ENCODE data around the gene PLAGL1. TPM values are rescaled to one million over a fixed set of nuclear protein-coding genes. Genes with fewer than 3 reads are reported as not detected.

Gene PLAGL1
- total RNA-seq, 2 donors from 2014 or later, result 13.2 to 25.8 TPM

DNA sequence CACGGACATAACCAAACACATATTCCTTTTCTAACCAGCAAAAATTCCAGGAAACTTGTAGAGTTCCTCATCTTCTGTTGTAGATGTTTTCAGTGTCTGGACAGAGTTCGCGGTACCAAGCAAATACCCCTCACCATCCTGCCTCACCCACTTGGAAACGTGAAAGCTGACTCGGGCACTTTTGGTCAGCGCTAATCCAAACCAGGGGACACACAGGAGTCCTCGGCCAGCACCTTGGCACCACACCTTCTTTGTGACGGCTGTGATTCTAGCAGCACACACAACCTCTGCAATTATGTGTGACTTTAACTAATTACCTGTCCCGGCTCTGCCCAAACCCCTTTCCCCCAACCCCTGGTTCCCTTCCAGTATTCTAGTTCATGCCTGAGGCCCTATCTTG is 58.1 kb downstream of the PLAGL1 start:
- DNase-seq (ENCODE audit: low spot score), result no peak
- H3K27me3 ChIP-seq (replicated peaks; ENCODE audit: insufficient read depth), result no peaks in the 10 kb centered on the region
- H3K27ac ChIP-seq, result no peak overlapping the region
- no peaks in the 10 kb centered on the region for H3K9me3 ChIP-seq
- no peaks in the 10 kb centered on the region for H3K4me1 ChIP-seq (replicated peaks)
- H3K4me3 ChIP-seq, result no peak overlapping the region
- H3K36me3 ChIP-seq, result no peaks in the 10 kb centered on the region
- no peak for TF ChIP-seq POLR2A (IDR thresholded peaks at IDR 0.05)
- TF ChIP-seq, protein P1, sequence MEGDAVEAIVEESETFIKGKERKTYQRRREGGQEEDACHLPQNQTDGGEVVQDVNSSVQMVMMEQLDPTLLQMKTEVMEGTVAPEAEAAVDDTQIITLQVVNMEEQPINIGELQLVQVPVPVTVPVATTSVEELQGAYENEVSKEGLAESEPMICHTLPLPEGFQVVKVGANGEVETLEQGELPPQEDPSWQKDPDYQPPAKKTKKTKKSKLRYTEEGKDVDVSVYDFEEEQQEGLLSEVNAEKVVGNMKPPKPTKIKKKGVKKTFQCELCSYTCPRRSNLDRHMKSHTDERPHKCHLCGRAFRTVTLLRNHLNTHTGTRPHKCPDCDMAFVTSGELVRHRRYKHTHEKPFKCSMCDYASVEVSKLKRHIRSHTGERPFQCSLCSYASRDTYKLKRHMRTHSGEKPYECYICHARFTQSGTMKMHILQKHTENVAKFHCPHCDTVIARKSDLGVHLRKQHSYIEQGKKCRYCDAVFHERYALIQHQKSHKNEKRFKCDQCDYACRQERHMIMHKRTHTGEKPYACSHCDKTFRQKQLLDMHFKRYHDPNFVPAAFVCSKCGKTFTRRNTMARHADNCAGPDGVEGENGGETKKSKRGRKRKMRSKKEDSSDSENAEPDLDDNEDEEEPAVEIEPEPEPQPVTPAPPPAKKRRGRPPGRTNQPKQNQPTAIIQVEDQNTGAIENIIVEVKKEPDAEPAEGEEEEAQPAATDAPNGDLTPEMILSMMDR (IDR thresholded peaks at IDR 0.05), result no peak
- no peak for TF ChIP-seq POLR2AphosphoS5 (IDR thresholded peaks at IDR 0.05)
- intact Hi-C loops (cut with DNase I), result no loop called here
- 74% methylated on average over 9 of the region's 9 CpGs for WGBS

DNA sequence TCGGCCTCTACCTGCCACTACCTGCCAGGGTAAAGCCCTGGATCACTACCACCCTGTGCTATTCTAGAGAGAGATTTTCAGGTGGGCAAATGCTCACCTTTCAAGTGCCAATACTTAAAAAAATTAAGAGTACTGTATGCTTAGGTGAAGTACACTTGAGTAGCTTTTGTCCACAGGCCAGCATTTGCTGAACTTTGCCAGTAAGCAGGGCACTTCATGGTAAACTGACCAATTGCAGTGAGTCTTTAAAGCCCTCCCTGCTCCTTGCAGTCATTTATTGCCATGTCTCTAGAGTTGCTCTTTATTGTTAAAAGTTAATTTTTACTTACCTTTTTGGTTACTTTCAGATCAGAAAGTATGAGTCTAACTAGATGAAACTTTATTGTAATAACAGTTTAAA is 58.5 kb downstream of the PLAGL1 start:
- H3K9me3 ChIP-seq, result no peaks in the 10 kb centered on the region
- intact Hi-C loops (cut with DNase I), result no loop called here
- no peaks in the 10 kb centered on the region for H3K27me3 ChIP-seq (replicated peaks; ENCODE audit: insufficient read depth)
- H3K4me3 ChIP-seq, result no peak overlapping the region
- 89% methylated on average over 1 of the region's 1 CpG for WGBS
- no peak for DNase-seq (ENCODE audit: low spot score)
- no peaks in the 10 kb centered on the region for H3K4me1 ChIP-seq (replicated peaks)
- TF ChIP-seq POLR2A (IDR thresholded peaks at IDR 0.05) (no peak), POLR2AphosphoS5 (IDR thresholded peaks at IDR 0.05) (no peak)
- TF ChIP-seq, protein P1 (IDR thresholded peaks at IDR 0.05), result no peak
- no peaks in the 10 kb centered on the region for H3K36me3 ChIP-seq
- H3K27ac ChIP-seq, result no peak overlapping the region

DNA sequence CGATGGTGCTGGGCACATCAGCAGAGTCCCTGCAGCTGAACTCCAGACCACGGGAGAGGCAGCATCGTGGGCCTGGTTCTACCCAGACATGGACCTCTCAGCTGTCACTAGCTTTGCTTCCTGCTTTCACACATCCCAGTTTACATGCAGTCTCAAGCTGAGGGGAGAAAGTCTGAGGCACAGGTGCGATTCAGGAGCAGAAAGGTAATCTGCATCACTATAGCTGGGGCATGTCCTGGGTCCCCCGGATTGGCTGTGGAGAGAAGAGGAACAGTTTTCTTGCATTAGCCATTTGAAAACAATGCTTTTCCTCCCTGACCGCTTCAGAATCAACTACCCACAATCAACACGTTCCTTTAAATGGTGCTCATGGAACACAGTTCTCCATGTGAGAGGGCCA is 59.9 kb downstream of the PLAGL1 start:
- 96% methylated on average over 7 of the region's 7 CpGs for WGBS
- Histone ChIP-seq H3K36me3 (no peaks in the 10 kb centered on the region), H3K9me3 (no peaks in the 10 kb centered on the region), H3K4me3 (no peak overlapping the region), H3K4me1 (replicated peaks) (no peaks in the 10 kb centered on the region), H3K27ac (no peak overlapping the region), H3K27me3 (replicated peaks; ENCODE audit: insufficient read depth) (no peaks in the 10 kb centered on the region)
- TF ChIP-seq POLR2A (IDR thresholded peaks at IDR 0.05) (no peak), POLR2AphosphoS5 (IDR thresholded peaks at IDR 0.05) (no peak)
- TF ChIP-seq, protein P1 (IDR thresholded peaks at IDR 0.05), result no peak
- intact Hi-C loops (cut with DNase I), result no loop called here
- DNase-seq (ENCODE audit: low spot score), result no peak

DNA sequence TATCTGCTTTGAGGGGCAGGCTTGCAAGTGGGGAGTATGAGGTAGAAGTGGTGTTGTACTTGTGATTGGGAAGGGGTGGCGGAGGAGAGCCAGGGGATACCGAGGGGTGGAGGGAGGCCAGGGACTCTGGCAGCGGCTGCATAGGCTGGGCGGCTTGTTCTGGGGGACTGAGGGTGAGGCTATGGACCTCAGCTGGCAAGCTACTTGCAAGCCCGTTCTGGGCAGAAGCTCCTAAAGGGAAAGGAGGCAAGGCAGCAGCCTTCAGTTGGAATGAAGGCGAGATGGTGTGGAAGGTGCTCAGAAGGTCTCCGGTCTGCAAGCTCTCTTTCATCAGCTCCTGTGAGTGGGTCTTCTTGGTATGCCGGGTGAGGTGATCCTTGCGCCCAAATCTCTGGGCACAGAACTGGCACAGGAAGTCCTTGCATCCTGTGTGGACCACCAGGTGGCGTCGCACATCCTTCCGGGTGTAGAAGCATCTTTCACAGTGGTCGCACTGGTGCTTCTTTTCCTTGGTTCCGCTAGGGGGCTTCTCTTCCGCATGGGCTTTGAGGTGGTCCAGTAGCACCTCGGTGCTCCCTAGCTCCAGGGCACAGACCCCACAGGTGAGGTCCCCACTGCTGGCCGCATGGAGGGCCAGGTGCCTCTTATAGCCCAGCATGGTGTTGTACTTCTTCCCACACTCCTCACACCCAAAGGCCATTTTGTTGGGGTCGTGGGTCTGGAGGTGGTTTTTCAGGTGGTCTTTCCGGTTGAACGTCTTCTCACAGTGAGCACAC is 66.0 kb downstream of the PLAGL1 start:
- DNase-seq (ENCODE audit: low spot score), result peak; percentile 14

More for the DNA sequence above, 66.0 kb downstream of the PLAGL1 start:
- intact Hi-C loops (cut with DNase I), result no loop called here
- H3K36me3 ChIP-seq, result no peaks in the 10 kb centered on the region
- H3K27me3 ChIP-seq (replicated peaks; ENCODE audit: insufficient read depth), result no peaks in the 10 kb centered on the region
- no peak overlapping the region for H3K27ac ChIP-seq
- 66% methylated on average over 20 of the region's 20 CpGs for WGBS
- H3K4me3 ChIP-seq, result no peak overlapping the region
- TF ChIP-seq POLR2A (IDR thresholded peaks at IDR 0.05), result no peak
- TF ChIP-seq POLR2AphosphoS5 (IDR thresholded peaks at IDR 0.05), result no peak
- TF ChIP-seq, protein P1 (IDR thresholded peaks at IDR 0.05), result peak in 2 of 4 experiments; percentile 26 to 33
- no peaks in the 10 kb centered on the region for H3K9me3 ChIP-seq
- H3K4me1 ChIP-seq (replicated peaks), result no peaks in the 10 kb centered on the region
